HG03039 (cell line): Measurements from ENCODE around the gene DENR.
"Not testable (repeated sequence)": the region's sequence is repeated elsewhere in the genome, so short reads cannot be mapped to it uniquely, and the experiment has no call there.

Source experiments
- ATAC-seq: cut with Tn5 transposase; IDR thresholded peaks from one replicate; pipeline ENCODE4 v1.9.1; 2021; ENCODE audit warnings: mild to moderate bottlenecking, moderate library complexity; ENCODE audit not compliant: unreplicated experiment

The DENR gene

DNA sequence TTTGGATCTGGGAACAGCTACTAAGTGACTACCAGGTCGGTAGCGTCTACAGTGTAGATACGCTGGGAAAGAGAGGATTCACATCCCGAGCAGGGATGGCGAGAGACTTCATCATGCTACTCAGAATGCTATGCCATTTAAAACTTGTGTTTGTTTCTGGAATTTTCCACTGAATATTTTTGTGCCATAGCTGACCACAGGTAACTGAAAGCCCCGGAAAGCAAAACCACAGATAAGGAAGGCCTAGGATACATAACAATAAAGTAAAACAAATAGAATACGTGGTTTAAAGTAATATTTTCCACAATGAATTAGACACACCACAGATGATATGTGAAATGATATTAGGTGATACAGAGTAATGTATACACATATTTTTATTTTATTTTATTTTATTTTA is 14.1 kb upstream of the DENR start:
- no peak for ATAC-seq

DNA sequence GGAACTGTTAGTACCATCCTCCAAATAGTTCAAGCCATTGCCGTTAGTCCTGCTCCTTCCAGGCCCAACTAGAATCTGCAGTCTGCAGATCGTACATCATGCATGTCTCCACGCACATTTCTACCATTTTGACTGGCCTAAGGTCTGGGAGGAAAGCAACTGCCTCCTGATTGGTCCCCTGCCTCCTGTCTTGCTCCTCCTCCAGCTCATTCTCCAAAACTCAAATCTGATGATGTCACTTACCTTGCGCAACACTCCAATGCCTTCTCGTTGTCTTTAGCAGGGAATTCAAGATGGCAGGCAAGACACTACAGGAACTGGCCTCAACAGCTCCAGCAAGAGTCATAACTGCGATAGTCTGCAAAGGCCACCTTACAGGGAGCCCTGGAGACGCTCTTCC is 12.3 kb upstream of the DENR start:
- ATAC-seq = no peak

DNA sequence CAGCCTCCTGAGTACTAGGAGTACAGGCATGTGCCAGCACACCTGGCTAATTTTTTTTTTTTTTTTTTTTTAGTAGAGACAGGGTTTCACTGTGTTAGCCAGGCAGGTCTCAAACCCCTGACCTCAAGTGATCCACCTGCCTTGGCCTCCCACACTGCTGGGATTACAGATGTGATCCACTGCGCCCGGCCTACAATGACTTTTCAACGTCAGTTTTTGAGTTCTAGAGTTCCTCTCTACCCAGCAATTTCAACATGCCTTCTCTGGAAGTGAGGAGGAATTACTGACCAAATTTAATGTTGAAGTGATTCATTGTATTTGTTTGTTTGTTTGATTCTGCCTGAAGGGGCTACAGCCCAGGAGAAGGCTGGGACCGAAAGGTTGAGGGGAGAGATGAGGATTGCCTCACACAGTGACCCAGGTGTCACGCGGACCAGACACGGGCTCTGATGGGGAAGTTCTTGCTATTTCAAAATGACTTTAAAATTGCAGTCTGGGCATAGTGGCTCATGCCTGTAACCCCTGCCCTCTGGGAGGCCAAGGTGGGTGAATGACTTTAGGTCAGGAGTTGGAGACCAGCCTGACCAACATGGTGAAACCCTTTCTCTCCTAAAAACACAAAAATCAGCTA is 8.6 kb upstream of the DENR start:
- ATAC-seq = no peak

DNA sequence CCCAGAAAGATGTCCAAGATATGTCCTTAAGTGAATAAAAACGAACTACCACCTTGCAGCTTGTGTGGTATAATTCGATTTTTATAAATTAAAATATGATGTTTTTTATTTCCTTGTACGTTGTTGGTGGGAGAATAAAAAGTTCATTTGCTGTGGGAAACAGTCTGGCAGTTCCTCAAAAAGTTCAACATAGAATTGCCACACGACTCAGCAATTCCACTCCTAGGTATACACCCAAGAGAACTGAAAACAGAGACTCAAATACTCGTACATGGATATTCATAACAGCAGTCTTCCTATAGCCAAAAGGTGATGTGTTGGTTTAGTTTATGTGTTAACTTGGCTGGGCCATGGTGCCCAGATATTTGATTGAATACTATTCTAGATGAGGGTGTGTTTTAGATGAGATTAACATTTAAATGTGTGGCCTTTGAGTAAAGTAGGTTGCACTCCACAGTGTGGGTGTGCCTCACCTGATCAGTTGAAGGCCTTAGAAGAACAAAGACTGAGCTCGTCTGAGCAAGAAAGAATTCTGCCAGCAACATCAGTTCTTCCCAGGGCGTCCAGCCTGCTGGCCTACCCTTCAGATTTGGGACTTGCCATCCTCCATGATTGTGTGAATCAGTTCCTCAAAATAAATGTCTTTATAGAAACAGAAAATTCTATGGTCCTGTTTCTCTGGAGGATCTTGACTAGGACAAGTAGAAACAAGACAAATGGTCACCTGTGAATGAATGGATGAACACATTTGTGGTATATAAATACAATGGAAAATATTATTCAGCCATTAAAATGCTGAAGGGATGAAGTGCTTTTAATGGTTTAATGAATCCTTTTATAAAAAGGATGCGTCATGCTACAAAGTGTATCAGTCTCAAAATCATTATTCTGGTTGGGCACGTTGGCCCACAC is 5.1 kb upstream of the DENR start:
- no peak for ATAC-seq

DNA sequence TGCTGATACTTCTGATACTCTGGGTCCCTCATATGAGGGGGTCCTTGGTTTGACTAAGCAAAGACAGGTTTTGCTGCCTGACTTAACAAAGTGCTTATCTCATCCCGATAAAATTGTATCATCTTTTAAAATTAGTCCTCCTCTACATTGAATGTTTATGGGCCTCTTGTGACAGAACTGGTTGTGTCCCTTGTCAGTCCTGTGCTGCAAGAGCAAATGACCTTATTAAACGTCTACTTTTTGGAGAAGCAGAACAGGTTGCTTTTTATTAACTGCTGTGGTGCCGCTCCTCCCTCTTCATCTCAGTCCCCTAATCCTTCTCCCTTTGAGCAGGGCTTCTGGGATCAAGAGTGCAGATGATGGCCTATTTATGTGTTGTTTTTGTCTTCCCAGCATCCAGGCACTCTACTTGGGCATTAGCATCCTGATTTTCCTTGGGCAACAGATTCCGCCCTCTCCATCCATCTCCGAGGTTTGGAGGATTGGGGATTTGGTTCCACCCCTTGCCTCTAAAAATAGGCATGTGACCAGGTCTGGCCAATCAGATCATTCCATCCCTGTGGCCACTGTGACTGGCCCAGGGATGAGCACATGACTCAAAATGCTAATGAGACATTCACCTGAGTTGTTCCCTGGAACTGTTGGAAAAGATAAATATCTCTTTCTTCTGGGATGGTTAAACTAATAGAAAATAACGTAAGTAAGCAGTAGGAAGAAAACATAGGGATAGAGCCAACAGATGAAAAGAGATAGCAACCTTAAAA is 2.9 kb upstream of the DENR start:
- no peak for ATAC-seq

DNA sequence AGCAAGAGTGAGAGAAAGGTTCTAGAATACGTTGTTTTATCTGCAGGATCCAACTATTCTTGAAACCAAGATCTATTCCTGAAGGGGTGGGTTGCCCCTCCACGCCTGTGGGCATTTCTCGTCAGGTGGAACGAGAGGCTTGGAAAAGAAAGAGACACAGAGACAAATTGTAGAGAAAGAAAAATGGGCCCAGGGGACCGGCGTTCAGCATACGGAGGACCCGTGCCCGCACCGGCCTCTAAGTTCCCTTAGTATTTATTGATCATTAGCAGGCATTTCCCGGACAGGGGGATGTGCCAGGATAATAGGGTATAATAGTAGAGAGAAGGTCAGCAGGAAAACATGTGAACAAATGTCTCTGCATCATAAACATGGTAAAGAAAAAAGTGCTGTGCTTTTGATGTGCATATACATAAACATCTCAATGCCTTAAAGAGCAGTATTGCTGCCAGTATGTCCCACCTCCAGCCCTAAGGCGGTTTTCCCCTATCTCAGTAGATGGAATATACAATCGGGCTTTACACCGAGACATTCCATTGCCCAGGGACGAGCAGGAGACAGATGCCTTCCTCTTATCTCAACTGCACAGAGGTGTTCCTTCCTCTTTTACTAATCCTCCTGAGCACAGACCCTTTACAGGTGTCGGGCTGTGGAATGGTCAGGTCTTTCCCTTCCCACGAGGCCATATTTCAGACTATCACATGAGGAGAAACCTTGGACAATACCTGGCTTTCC is 1.7 kb upstream of the DENR start:
- not testable (repeated sequence) for ATAC-seq

DNA sequence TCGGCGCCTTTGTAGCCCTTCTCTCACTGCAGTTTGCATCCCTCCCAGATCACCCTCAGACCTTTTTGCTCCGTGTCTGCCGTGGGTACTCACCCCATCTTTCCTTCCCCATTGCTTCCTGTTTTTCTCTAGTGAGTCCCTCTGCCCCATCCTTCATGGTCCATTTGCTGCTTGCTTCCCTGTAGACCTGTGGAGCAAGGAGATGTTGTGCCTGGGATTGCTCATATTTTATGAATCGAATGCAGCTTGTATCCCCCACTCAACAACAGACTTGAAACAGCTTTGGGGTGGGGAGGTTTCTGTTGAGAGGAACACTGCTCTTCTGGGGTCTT is 661 bp downstream of the DENR start:
- ATAC-seq = no peak

DNA sequence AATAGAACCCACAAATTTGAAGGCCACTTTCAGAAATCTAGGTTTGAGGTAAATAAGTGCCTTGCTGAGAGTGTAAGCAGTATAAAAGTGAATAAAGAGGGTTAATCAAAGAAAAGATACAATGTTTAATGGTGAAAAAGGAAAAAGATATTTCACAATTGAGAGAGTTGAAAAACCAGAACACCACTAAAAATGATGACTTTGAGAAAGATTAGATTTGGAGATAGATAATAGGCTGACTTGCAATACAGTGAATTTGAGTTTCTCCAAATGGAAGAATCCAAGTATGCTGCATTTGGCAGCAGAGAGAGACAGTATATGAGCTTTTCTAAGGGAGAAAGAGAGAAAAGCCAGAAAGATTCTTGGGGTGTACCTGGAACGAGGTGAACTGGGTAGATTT is 2.2 kb downstream of the DENR start:
- no peak for ATAC-seq

DNA sequence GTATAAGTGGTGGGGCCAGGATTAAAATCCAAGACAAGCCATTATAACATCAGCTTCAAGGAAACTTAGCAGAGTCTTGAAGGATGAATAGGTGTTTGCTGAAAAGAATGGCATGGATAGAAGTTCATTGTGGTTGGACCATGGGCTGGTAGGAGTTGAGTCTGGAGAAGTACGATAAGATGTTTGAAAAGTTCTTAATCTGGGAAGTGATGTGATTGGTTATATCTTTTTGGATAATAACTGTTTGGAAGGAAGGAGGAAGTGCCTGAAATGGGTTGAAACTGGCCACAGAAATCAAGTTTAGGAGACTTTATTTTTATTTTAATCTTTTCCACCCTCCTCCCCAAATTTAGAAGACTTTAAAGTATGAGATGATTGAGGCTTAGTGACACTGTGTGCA is 4.9 kb downstream of the DENR start:
- ATAC-seq = no peak

DNA sequence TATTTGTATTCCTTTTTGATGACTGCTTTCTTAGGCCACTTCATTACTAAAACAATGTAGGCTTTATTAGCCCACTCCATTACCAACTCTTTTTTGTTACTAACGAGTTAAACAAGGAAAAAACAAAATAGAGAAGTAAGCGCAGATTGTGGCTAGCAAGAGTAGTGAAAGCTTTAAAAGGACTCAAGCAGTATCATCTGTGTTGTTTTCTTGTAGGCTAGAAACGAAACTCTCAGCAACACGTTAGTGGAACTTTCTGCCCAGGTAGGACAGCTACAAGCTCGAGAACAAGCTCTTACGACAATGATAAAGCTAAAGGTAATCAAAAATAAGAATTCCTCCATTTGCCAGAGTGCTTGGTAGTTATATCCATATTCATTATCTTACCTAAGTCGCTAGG is 32.9 kb downstream of the DENR start:
- no peak for ATAC-seq

DNA sequence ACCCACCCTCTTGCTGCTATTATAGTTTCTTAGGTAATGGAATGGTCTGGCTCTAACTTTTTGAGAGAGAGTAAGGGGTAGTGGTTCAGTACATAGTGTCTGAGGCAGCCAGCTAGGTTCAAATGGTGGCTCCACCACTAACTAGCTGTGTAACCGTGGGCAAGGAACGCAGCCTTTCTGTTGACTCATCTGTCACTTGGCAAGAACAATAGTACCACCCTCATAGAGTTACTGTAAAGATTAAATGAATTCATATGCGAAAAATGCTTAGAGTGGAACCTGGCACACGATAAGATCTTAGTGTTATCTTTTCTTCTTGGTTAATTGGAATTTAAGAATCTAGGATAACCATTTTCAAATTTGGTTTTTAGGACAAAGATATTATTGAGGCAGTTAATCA is 35.8 kb downstream of the DENR start:
- ATAC-seq = no peak

DNA sequence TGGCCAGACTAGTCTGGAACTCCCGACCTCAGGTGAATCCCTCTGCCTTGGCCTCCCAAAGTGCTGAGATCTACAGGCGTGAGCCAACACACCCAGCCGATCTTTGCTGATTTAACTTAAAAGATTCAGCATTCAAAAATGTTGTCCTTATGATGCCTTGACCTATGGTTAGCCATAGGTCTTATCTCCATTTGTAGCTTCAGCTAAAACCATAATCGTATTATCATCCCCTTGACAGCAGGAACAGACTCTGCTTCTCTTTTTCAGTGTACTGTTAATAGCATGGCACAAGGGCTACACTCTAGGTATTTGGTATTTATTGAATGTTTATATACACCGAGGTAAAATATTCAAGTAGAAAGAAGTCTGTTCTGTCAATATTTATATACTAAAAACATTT is 37.0 kb downstream of the DENR start:
- no peak for ATAC-seq

DNA sequence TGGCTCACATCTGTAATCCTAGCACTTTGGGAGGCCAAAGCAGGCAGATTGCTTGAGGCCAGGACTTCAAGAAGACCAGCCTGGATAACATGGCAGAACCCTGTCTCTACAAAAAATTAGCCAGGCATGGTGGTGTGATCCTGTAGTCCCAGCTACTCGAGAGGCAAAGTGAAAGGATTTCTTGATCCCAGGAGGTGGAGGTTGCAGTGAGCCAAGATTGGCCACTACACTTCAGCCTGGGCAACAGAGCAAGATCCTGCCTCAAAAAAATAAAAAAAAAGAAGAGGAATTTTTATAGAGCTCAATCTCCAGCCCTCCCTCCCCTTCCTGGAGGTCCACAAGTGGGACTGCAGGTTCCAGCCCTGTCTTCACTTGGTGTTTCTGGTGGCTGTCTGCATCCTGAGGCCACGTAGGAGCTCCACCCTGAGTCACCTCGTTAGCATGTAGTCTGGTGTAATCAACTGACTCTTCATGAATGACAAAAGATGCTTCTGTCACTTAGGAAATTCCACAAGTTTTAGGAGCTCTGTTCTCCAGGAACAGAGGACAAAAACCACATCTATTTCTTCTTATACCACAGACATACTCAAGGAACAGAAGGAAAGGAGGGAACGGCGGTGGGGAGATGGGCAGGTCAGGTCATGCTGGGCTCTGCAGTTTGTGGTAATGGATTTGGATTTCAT is 37.9 kb downstream of the DENR start:
- ATAC-seq = no peak

DNA sequence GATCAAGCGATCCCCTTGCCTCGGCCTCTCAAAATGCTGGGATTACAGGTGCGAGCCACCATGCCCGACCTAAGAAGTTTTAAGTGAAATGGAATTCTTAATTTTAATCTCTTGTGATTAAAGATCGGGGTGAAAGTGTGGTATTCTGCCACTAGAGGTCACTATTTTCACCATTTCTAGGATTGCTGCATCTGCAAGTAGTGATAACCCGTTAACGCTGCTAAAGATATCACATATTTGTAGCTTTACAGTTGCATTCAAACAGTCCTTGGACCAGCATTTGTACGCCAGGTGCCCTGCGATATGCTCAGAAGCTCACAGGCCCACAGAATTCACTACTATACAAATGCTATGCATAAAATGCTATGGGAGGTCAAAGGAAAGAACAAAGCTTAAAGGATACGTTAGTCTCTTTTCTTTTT is 41.1 kb downstream of the DENR start:
- ATAC-seq = no peak

DNA sequence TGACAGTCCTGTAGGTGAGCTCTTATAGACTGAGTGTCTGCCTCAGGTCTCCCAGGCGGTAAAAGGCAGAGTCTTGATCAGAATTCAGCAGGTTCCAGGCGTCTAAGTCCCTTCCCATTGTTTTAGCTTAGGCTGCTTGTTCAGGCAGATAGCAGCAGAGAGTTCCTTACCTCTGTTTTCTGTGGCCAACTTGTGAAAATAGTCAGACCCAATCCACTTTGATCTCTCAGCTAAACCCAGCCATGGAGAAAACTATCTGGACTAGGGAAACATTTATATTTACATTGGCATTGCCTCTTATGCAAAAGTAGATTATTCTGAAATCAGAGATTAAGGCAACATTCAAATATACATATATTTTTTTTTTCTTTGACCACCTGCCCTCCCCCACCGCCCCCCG is 43.2 kb downstream of the DENR start:
- no peak for ATAC-seq

DNA sequence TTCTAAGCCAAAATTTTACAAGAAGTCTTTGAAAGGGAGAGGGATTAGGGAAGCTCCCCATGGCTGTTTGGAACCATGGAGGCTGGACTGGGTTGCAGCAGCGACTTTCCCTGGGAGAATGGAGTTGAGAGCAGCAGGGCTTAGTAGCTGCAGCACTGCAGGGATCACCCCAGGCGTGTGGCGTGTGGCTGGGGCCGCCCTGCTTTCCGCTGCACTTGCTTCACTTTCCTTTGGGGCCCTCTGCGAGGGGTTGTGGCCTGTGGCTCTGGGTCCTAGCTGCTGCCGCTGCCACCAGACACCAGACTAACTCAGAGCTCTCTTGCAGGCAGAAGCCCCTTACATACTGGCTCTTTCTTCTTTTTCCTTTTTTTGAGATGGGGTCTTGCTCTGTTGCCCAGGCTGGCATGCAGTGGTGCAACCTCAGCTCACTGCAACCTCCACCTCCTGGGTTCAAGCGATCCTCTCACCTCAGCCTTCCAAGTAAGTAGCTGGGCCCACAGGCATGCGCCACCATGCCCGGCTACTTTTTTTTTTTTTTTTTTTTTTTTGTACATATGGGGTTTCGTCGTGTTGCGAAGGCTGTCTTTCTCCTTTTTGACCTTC is 47.1 kb downstream of the DENR start:
- no peak for ATAC-seq

DNA sequence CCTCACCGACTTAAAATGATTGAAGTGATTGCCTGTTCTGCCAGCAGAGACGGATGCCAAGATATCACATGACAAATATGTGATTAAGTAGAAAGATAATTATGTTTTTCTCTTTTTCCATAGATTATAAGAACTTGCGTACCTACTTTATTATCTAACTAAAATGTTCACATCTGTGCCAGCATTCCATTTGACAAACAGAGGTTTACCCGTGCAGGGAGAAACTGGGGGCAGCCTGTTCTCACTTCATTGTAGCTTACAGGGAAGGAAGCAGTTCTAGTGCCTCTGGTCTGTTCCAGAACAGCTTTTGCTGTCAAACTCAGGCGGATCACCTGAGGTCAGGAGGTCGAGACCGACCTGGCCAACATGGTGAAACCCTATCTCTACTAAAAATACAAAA is 51.3 kb downstream of the DENR start:
- no peak for ATAC-seq

DNA sequence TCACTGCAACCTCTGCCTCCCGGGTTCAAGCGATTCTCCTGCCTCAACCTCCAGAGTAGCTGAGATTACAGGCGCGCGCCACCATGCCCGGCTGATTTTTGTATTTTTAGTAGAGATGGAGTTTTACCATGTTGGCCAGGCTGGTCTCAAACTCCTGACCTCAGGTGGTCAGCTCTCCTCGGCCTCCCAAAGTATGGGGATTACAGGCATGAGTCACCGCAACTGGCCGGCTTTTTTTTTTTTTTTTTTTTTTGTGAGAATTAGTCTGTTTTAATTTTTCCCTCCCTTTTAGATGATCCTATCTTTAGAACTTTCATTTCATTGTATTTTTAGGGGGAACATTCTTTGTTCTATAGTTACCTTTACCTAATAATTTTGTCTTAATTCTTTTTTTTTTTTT is 52.3 kb downstream of the DENR start:
- ATAC-seq = not testable (repeated sequence)

DNA sequence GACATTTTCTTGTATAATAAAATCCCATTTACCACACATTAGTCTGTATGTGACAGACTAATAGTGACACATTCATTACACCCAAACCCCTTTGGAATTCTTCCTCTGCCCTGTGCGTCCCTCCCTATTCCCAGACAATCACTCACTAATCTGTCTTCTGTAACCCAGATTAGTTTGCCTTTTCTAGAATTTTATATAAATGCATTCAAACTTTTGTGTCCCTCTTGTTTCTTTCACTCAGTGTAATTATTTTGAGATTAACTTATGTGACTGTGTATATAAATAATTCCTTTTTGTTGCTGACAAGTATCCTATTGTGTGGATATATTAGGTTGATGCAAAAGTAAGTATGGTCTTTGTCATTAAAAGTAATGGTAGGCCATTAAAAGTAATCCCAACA is 55.0 kb downstream of the DENR start:
- ATAC-seq = no peak

DNA sequence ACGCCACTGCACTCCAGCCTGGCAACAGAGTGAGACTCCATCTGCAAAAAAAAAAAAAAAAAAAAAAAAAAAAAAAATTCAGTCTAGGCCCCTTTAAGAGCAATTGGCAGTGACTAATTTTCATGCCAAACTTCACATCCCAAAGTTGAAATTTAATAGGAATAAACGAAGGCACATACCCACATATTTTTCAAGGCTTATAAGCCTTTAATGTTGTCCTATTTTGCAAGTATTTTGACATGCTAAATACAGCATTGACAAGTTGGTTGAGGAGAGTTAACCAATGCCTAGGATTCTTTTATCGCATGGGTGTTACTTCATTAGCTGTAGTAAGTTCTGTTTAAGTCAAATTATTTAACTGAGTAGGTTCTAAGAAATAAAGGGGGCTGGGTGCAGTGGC is 59.2 kb downstream of the DENR start:
- no peak for ATAC-seq
